ENCODE data around the gene C5orf47.

C5orf47 gene

GRCh38 chr5:174044466-174045254 is 55.7 kb downstream of the C5orf47 start:
- H3K36me3 ChIP-seq (ENCODE audit: insufficient read depth, low read length): no peaks in the 10 kb centered on the region
- H3K9ac ChIP-seq (ENCODE audit: low read depth, low read length): no peak overlapping the region

DNA sequence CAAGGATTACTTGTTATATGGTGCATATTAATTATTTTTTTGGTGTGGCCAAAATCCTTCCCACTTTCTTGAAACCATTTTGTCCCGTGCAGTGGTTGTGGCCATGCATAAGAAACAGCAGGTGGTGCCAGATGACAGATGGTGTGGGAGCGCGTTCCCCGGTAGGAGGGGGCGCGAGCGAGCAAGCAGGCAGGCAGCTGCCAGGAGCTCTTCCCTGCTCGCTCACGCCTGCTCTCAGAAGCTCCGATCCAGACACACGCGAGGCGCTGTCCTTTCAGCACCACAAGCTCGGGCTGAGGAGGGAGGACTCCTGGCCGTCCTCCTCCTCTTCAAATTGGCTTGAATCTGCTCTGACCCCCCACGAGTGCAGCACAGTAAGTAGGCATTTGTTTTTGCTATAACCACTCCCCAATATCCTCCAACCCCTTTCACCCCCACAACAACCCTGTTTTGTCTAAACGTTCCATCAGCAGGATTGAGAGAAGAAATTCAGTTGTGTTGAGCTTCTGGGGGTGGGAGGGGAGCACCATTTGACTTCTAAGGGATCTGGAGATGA is 56.6 kb downstream of the C5orf47 start, which contains the start of gene NSG2:
Gene NSG2 (plus strand): TSS at position 237 of the 556 bp plus-strand sequence. CDS start 1,050 bp downstream, outside the sequence.
- Histone ChIP-seq H3K9ac (ENCODE audit: low read depth, low read length) (no peak within 1 kb of the TSS), H3K9me3 (ENCODE audit: control insufficient read depth, insufficient read depth, low read length) (no peaks in the 10 kb centered on the region), H3K4me1 (ENCODE audit: insufficient read depth, low read length) (no peaks in the 10 kb centered on the region), H3K36me3 (ENCODE audit: insufficient read depth, low read length) (no peaks in the 10 kb centered on the region)

More at GRCh38 chr5:174044466-174045254, 55.7 kb downstream of the C5orf47 start:
- Histone ChIP-seq H3K9me3 (ENCODE audit: control insufficient read depth, insufficient read depth, low read length) (no peaks in the 10 kb centered on the region), H3K4me1 (ENCODE audit: insufficient read depth, low read length) (no peaks in the 10 kb centered on the region)

- H3K9me3 ChIP-seq (ENCODE audit: control insufficient read depth, insufficient read depth, low read length): no peaks in the 10 kb centered on the region
- H3K36me3 ChIP-seq (ENCODE audit: insufficient read depth, low read length): no peaks in the 10 kb centered on the region
- no peak overlapping the region for H3K9ac ChIP-seq (ENCODE audit: low read depth, low read length)
- no peaks in the 10 kb centered on the region for H3K4me1 ChIP-seq (ENCODE audit: insufficient read depth, low read length)
These were observed 57.6 kb downstream of the C5orf47 start for GRCh38 chr5:174046558-174046957.

- no peaks in the 10 kb centered on the region for H3K4me1 ChIP-seq (ENCODE audit: insufficient read depth, low read length)
- H3K36me3 ChIP-seq (ENCODE audit: insufficient read depth, low read length): no peaks in the 10 kb centered on the region
- H3K9ac ChIP-seq (ENCODE audit: low read depth, low read length): no peak overlapping the region
- H3K9me3 ChIP-seq (ENCODE audit: control insufficient read depth, insufficient read depth, low read length): no peaks in the 10 kb centered on the region
These were observed 58.6 kb downstream of the C5orf47 start for GRCh38 chr5:174047472-174048099.

DNA sequence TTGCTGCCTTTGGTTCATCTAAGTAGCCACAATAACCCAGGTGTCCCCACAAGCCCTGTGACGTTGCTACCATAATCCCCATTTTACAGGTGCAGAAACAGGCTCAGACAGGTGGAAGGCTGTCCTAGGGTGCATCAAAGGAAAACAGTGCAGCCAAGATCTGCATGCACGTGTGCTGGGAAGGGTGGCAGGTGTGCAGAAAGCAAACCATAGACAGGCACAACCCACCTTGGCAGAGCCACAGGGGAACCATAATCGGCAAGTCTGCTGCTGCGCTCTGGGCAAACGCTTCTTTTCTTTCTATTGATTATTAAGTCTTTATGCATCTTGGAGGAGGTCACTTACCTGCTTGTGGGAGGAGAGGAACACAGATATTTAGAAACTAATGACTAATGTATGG is 63.7 kb downstream of the C5orf47 start:
- Histone ChIP-seq H3K4me1 (ENCODE audit: insufficient read depth, low read length) (no peaks in the 10 kb centered on the region), H3K9ac (ENCODE audit: low read depth, low read length) (no peak overlapping the region), H3K9me3 (ENCODE audit: control insufficient read depth, insufficient read depth, low read length) (no peaks in the 10 kb centered on the region), H3K36me3 (ENCODE audit: insufficient read depth, low read length) (no peaks in the 10 kb centered on the region)

DNA sequence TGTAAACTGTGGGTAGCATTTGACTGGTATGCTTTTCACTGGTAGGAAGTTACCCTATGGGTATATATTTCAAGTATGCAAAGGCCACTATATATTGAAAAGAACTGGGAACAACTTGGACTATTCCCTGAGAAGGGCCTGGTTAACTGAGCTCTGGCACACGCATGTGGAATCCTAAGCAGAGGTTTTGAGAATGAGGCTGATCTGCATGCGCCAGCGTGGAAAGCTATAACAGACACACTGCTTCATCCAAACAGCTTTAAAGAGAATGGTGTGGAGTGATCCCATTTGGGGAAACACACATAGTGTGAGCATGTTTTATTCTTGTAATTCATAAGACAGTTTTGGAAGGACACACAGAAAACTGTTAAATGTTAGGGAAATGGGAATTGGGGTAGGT is 64.9 kb downstream of the C5orf47 start:
- Histone ChIP-seq H3K36me3 (ENCODE audit: insufficient read depth, low read length) (no peaks in the 10 kb centered on the region), H3K4me1 (ENCODE audit: insufficient read depth, low read length) (no peaks in the 10 kb centered on the region), H3K9ac (ENCODE audit: low read depth, low read length) (no peak overlapping the region), H3K9me3 (ENCODE audit: control insufficient read depth, insufficient read depth, low read length) (no peaks in the 10 kb centered on the region)

All from ES-I3 (cell line).